HepG2 (cell line): ENCODE measurements around the gene KHK. TPM values are rescaled to one million over a fixed set of nuclear protein-coding genes. Genes with fewer than 3 reads are reported as not detected.

Experiments
- BCL3 ChIP-seq: sonication (generic); formaldehyde crosslinking; IDR thresholded peaks from 2 replicates; pipeline ENCODE4 v1.5.1; 2020; ENCODE audit warnings: mild to moderate bottlenecking, missing genetic modification reagents, moderate library complexity
- CREB3 ChIP-seq: sonication (generic); formaldehyde crosslinking; IDR thresholded peaks from 2 replicates; pipeline ENCODE4 v1.5.0; 2020; ENCODE audit warnings: missing genetic modification reagents
- ERF ChIP-seq: IDR thresholded peaks from 2 replicates; pipeline ENCODE4 v1.6.1; 2018; ENCODE audit warnings: missing biosample characterization, missing genetic modification reagents
- GATAD2A ChIP-seq: IDR thresholded peaks from 2 replicates; pipeline ENCODE4 v1.6.1; 2016
- LCORL ChIP-seq, 2 experiments: fragments of 450-650 bp in 1 of 2; sonication (generic) in 1 of 2; formaldehyde crosslinking in 1 of 2; IDR thresholded peaks; 2 replicates each; pipeline versions ENCODE4 v1.5.0 to v1.6.1; 2017 to 2020; ENCODE audit warnings: antibody characterized with exemption in 1 of 2, missing genetic modification reagents in 1 of 2
- PAXIP1 ChIP-seq: sonication (generic); formaldehyde crosslinking; conservative IDR thresholded peaks from 2 replicates; pipeline ENCODE4 v1.4.0; 2020; ENCODE audit warnings: mild to moderate bottlenecking, missing genetic modification reagents, moderate library complexity
- RARG ChIP-seq: sonication (generic); formaldehyde crosslinking; IDR thresholded peaks from 2 replicates; pipeline ENCODE4 v1.4.0; 2020; ENCODE audit warnings: low read depth, mild to moderate bottlenecking, missing genetic modification reagents
- TFDP2 ChIP-seq: sonication (generic); formaldehyde crosslinking; IDR thresholded peaks from 2 replicates; pipeline ENCODE4 v1.4.0; 2020; ENCODE audit warnings: missing genetic modification reagents
- YEATS2 ChIP-seq: sonication (generic); formaldehyde crosslinking; IDR thresholded peaks from 2 replicates; pipeline ENCODE4 v1.4.0; 2020; ENCODE audit warnings: missing genetic modification reagents, borderline replicate concordance
- ZMYM4 ChIP-seq: sonication (generic); formaldehyde crosslinking; IDR thresholded peaks from 2 replicates; pipeline ENCODE4 v1.8.1; 2023; ENCODE audit warnings: mild to moderate bottlenecking, missing genetic modification reagents
- ZNF142 ChIP-seq: sonication (generic); formaldehyde crosslinking; IDR thresholded peaks from 2 replicates; pipeline ENCODE4 v1.4.0; 2020; ENCODE audit warnings: missing genetic modification reagents
- ZNF7 ChIP-seq: IDR thresholded peaks from 2 replicates; pipeline ENCODE4 v1.6.1; 2016; ENCODE audit warnings: missing biosample characterization, missing genetic modification reagents
- polyA plus RNA-seq, 8 experiments: library from polyadenylated mRNA; depleted of rRNA in 3 of 8; stranded (reverse) in 7 of 8; unstranded in 1 of 8; fragments of >200 nt; fragmentation: Illumina TruSeq in 4 of 8; extraction: Trizol in 4 of 8; gene quantifications; 2 replicates each; pipeline versions ENCODE4 v1.2.1 to v1.2.3, GENCODE V29; 2011 to 2016; ENCODE audit warnings: low read depth in 4 of 8, missing spikeins in 1 of 8, mixed read lengths in 1 of 8; ENCODE audit not compliant: insufficient read depth in 1 of 8
- total RNA-seq, 5 experiments: library from RNA; depleted of rRNA; stranded (reverse); fragments of >200 nt; fragmentation: Illumina TruSeq; extraction: Trizol; gene quantifications; 2 replicates each; pipeline ENCODE4 v1.2.3, GENCODE V29; 2016; ENCODE audit warnings: low read depth in 1 of 5
- TF ChIP-seq, protein P1 (sequence below): sonication (generic); formaldehyde crosslinking; IDR thresholded peaks from 2 replicates; pipeline ENCODE4 v1.8.1; 2023; ENCODE audit warnings: mild to moderate bottlenecking, missing genetic modification reagents
- TF ChIP-seq, protein P2 (sequence below): sonication (generic); formaldehyde crosslinking; IDR thresholded peaks from 2 replicates; pipeline ENCODE4 v1.4.0; 2020; ENCODE audit warnings: missing genetic modification reagents

KHK gene
- total and polyA plus RNA-seq, 2 of the 13 experiments (the other 11 are each of a cell fraction or from before 2014, with no cell fraction given) = 40.9 to 99.2 TPM

DNA sequence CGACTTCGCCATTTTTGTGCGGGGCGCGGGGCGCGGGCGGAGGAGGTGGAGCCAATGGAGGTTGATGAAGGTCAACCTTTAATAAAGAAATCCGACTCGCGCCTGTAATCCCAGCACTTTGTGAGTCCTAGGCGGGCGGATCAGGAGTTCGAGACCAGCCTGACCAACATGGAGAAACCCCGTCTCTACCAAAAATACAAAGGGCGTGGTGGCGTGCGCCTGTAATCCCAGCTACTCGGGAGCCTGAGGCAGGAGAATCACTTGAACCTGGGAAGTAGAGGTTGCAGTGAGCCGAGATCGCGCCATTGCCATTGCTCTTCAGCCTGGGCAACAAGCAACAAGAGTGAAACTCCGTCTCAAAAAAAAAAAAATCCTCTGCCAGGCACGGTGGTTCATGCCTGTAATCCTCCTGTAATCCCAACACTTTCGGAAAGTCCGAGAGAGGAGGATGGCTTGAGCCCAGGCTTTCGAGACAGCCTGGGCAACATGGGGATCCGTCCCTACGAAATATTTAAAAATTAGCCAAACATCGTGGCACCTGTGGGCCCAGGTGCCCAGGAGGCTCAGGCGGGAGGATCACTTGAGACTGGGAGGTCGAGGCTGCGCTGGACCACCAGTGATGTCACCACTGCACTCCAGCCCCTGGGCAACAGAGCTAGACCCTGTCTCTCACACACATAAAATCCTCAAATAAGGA lies 48.4 kb downstream of the KHK start (continued):
- no peak for TF ChIP-seq LCORL (IDR thresholded peaks at IDR 0.05)
- peak; percentile 18; the same call in 1 of the 2 replicates for TF ChIP-seq LCORL (CRISPR knock-in tag; IDR thresholded peaks at IDR 0.05)
- 0 out of 2 replicates have a peak, but pooled peaks have one; percentile 83 for TF ChIP-seq RARG (CRISPR knock-in tag)
- TF ChIP-seq BCL3 (CRISPR knock-in tag) = no peak
- no peak for TF ChIP-seq TFDP2 (CRISPR knock-in tag)
- peak; percentile 33; the same call in 1 of the 2 replicates for TF ChIP-seq GATAD2A (CRISPR knock-in tag)
- TF ChIP-seq ZMYM4 (CRISPR knock-in tag) = peak; percentile 83; the same call in 1 of the 2 replicates
- TF ChIP-seq ERF = peak; percentile 4; the same call in 1 of the 2 replicates
- TF ChIP-seq ZNF142 = no peak
- TF ChIP-seq PAXIP1 = peak; percentile 50
- TF ChIP-seq, protein P1, sequence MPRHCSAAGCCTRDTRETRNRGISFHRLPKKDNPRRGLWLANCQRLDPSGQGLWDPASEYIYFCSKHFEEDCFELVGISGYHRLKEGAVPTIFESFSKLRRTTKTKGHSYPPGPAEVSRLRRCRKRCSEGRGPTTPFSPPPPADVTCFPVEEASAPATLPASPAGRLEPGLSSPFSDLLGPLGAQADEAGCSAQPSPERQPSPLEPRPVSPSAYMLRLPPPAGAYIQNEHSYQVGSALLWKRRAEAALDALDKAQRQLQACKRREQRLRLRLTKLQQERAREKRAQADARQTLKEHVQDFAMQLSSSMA (CRISPR knock-in tag) = no peak
- 0 out of 2 replicates have a peak, but pooled peaks have one; percentile 27 for TF ChIP-seq YEATS2 (CRISPR knock-in tag)
- no peak for TF ChIP-seq CREB3 (CRISPR knock-in tag)
- no peak for TF ChIP-seq ZNF7 (CRISPR knock-in tag)
- TF ChIP-seq, protein P2, sequence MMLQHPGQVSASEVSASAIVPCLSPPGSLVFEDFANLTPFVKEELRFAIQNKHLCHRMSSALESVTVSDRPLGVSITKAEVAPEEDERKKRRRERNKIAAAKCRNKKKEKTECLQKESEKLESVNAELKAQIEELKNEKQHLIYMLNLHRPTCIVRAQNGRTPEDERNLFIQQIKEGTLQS (CRISPR knock-in tag) = no peak
